WTC11 (cell line): ENCODE measurements around the gene MRPS34. TPM values are rescaled to one million over a fixed set of nuclear protein-coding genes. Genes with fewer than 3 reads are reported as not detected.

Experiments used
- ATAC-seq: fragments of 200-7000 bp; cut with Tn5 transposase; 2 replicates; pipeline ENCODE4 v1.10.0; 2021; ENCODE audit warnings: mild to moderate bottlenecking, moderate library complexity
- CTCF ChIA-PET: fragments of 300-600 bp; sonication (Branson Sonifier 250); formaldehyde crosslinking; loops from one replicate; lab custom pipeline; 2021; ENCODE audit warnings: antibody characterized with exemption; lab: Charles Lee
- POLR2A ChIA-PET: fragments of 350-600 bp; sonication (Branson Sonifier 250); formaldehyde crosslinking; loops from one replicate; lab custom pipeline; 2021; ENCODE audit warnings: antibody characterized with exemption; lab: Charles Lee
- DNase-seq: peaks from one replicate; pipeline ENCODE4 v3.0.0; 2021; ENCODE audit warnings: low spot score
- H3K27ac Mint-ChIP-seq: 2 replicates; pipeline ENCODE4 v1.8.0; 2021; ENCODE audit warnings: mixed read lengths
- H3K27me3 Mint-ChIP-seq: 2 replicates; pipeline ENCODE4 v1.8.0; 2021; ENCODE audit warnings: low read depth, mild to moderate bottlenecking, moderate library complexity, mixed read lengths
- H3K36me3 Mint-ChIP-seq: 2 replicates; pipeline ENCODE4 v1.8.0; 2021; ENCODE audit warnings: mixed read lengths
- H3K4me1 Mint-ChIP-seq: 2 replicates; pipeline ENCODE4 v1.8.0; 2022; ENCODE audit warnings: mixed read lengths
- H3K4me3 Mint-ChIP-seq: 2 replicates; pipeline ENCODE4 v1.8.0; 2021; ENCODE audit warnings: mild to moderate bottlenecking, moderate library complexity, mixed read lengths
- H3K9me3 Mint-ChIP-seq: 2 replicates; pipeline ENCODE4 v1.8.0; 2021; ENCODE audit warnings: mixed read lengths
- CREB1 ChIP-seq: sonication (generic); formaldehyde crosslinking; IDR thresholded peaks from 2 replicates; pipeline ENCODE4 v1.8.0; 2023; ENCODE audit warnings: mild to moderate bottlenecking, missing genetic modification reagents
- EMX1 ChIP-seq: fragments of 250-450 bp; sonication (Bioruptor Pico); IDR thresholded peaks from 2 replicates; pipeline ENCODE4 v1.8.0; 2021; ENCODE audit warnings: mild to moderate bottlenecking
- ESRRA ChIP-seq: sonication (generic); formaldehyde crosslinking; IDR thresholded peaks from 2 replicates; pipeline ENCODE4 v1.8.1; 2022; ENCODE audit warnings: mild to moderate bottlenecking, missing genetic modification reagents, borderline replicate concordance
- ETV6 ChIP-seq: sonication (generic); formaldehyde crosslinking; IDR thresholded peaks from 2 replicates; pipeline ENCODE4 v1.8.1; 2022; ENCODE audit warnings: mild to moderate bottlenecking, missing genetic modification reagents
- FOXJ3 ChIP-seq: sonication (generic); formaldehyde crosslinking; IDR thresholded peaks from 2 replicates; pipeline ENCODE4 v1.9.0; 2021; ENCODE audit warnings: missing genetic modification reagents, mild to moderate bottlenecking, borderline replicate concordance
- GABPB1 ChIP-seq: sonication (generic); formaldehyde crosslinking; IDR thresholded peaks from 2 replicates; pipeline ENCODE4 v1.8.1; 2023; ENCODE audit warnings: mild to moderate bottlenecking, missing genetic modification reagents
- GRHL2 ChIP-seq: fragments of 250-450 bp; sonication (Bioruptor Pico); IDR thresholded peaks from 2 replicates; pipeline ENCODE4 v1.8.0; 2022; ENCODE audit warnings: mild to moderate bottlenecking, moderate library complexity; ENCODE audit not compliant: insufficient replicate concordance, severe bottlenecking
- JAZF1 ChIP-seq: fragments of 250-450 bp; sonication (Bioruptor Pico); IDR thresholded peaks from 2 replicates; pipeline ENCODE4 v1.9.0; 2021; ENCODE audit warnings: moderate library complexity, mild to moderate bottlenecking, inconsistent platforms
- NFE2L1 ChIP-seq: sonication (generic); formaldehyde crosslinking; IDR thresholded peaks from 2 replicates; pipeline ENCODE4 v1.8.1; 2023; ENCODE audit warnings: missing genetic modification reagents
- NR1H2 ChIP-seq: sonication (generic); formaldehyde crosslinking; IDR thresholded peaks from 2 replicates; pipeline ENCODE4 v1.9.0; 2021; ENCODE audit warnings: mild to moderate bottlenecking, moderate library complexity, missing genetic modification reagents
- NR2C2 ChIP-seq: sonication (generic); formaldehyde crosslinking; IDR thresholded peaks from 2 replicates; pipeline ENCODE4 v1.8.0; 2022; ENCODE audit warnings: mild to moderate bottlenecking, missing genetic modification reagents
- PRDM15 ChIP-seq: sonication (generic); formaldehyde crosslinking; IDR thresholded peaks from 2 replicates; pipeline ENCODE4 v1.8.0; 2022; ENCODE audit warnings: missing genetic modification reagents
- RORB ChIP-seq: fragments of 250-450 bp; sonication (Bioruptor Pico); IDR thresholded peaks from 2 replicates; pipeline ENCODE4 v1.9.0; 2021; ENCODE audit warnings: mild to moderate bottlenecking
- SMAD3 ChIP-seq: sonication (generic); formaldehyde crosslinking; IDR thresholded peaks from 2 replicates; pipeline ENCODE4 v1.8.0; 2022; ENCODE audit warnings: missing genetic modification reagents, mild to moderate bottlenecking, borderline replicate concordance
- SMAD4 ChIP-seq: sonication (generic); formaldehyde crosslinking; IDR thresholded peaks from 2 replicates; pipeline ENCODE4 v1.8.0; 2022; ENCODE audit warnings: mild to moderate bottlenecking, missing genetic modification reagents
- SOX15 ChIP-seq: fragments of 250-450 bp; sonication (Bioruptor Pico); IDR thresholded peaks from 2 replicates; pipeline ENCODE4 v1.9.0; 2021; ENCODE audit warnings: mild to moderate bottlenecking
- ZBTB21 ChIP-seq: sonication (generic); formaldehyde crosslinking; IDR thresholded peaks from 2 replicates; pipeline ENCODE4 v1.8.1; 2023; ENCODE audit warnings: mild to moderate bottlenecking, missing genetic modification reagents, borderline replicate concordance
- ZNF121 ChIP-seq: sonication (generic); formaldehyde crosslinking; IDR thresholded peaks from 2 replicates; pipeline ENCODE4 v1.8.0; 2023; ENCODE audit warnings: missing genetic modification reagents
- ZNF232 ChIP-seq: sonication (generic); formaldehyde crosslinking; IDR thresholded peaks from 2 replicates; pipeline ENCODE4 v1.8.0; 2022; ENCODE audit warnings: mild to moderate bottlenecking, missing genetic modification reagents
- ZNF423 ChIP-seq: fragments of 250-450 bp; sonication (Bioruptor Pico); IDR thresholded peaks from 2 replicates; pipeline ENCODE4 v2.1.2; 2022; ENCODE audit warnings: mild to moderate bottlenecking, moderate library complexity
- total RNA-seq: library from RNA; stranded (reverse); gene quantifications from 3 replicates; pipeline ENCODE4 v1.2.3, GENCODE V29; 2021
- TF ChIP-seq, protein P1 (sequence below): sonication (generic); formaldehyde crosslinking; IDR thresholded peaks from 2 replicates; pipeline ENCODE4 v1.8.0; 2023; ENCODE audit warnings: missing genetic modification reagents
- TF ChIP-seq, protein P2 (sequence below): sonication (generic); formaldehyde crosslinking; IDR thresholded peaks from 2 replicates; pipeline ENCODE4 v1.8.0; 2023; ENCODE audit warnings: missing genetic modification reagents, mild to moderate bottlenecking, borderline replicate concordance
- TF ChIP-seq, protein P3 (sequence below): sonication (generic); formaldehyde crosslinking; IDR thresholded peaks from 2 replicates; pipeline ENCODE4 v1.8.1; 2023; ENCODE audit warnings: mild to moderate bottlenecking, missing genetic modification reagents
- TF ChIP-seq, protein P4 (sequence below): sonication (generic); formaldehyde crosslinking; IDR thresholded peaks from 2 replicates; pipeline ENCODE4 v1.8.1; 2022; ENCODE audit warnings: mild to moderate bottlenecking, missing genetic modification reagents, moderate library complexity, borderline replicate concordance
- TF ChIP-seq, protein P5 (sequence below): sonication (generic); formaldehyde crosslinking; IDR thresholded peaks from 2 replicates; pipeline ENCODE4 v1.8.1; 2022; ENCODE audit warnings: missing genetic modification reagents, borderline replicate concordance

Gene MRPS34
- total RNA-seq, 1 experiment from 2014 or later, result 258 TPM

GRCh38 chr16:1782408-1783264 lies 9.7 kb upstream of the MRPS34 start, which contains the start of the genes NUBP2 and SPSB3:
NUBP2 (plus strand) TSS chr16:1782960; CDS start chr16:1783021, 61 bp downstream.
SPSB3 (minus strand) TSS chr16:1782571; CDS start chr16:1781483, 1,088 bp downstream.
- peak within 1 kb of the TSS; percentile 93 for H3K4me3 Mint-ChIP-seq
- no peaks in the 10 kb centered on the region for H3K36me3 Mint-ChIP-seq
- no peaks in the 10 kb centered on the region for H3K27me3 Mint-ChIP-seq
- no peaks in the 10 kb centered on the region for H3K9me3 Mint-ChIP-seq
- DNase-seq (peak; percentile 99), ATAC-seq (peak; percentile 87)
- peaks cover 7% of the 10 kb centered on the region for H3K4me1 Mint-ChIP-seq
- POLR2A ChIA-PET, result interaction anchor here (0.6 to 1.5 kb wide), 10 partner anchors 9 to 373 kb away, joined by 3 to 18 read pairs (median 4); partner anchors contain the start of genes EME2, IGFALS, MAPK8IP3 and MRPS34
- CTCF ChIA-PET, result interaction anchor here (0.6 to 2.1 kb wide), 31 partner anchors 9 to 1042 kb away, joined by 3 to 37 read pairs (median 4); partner anchors contain the start of genes CIAO3, EME2, FAHD1 and GFER
- H3K27ac Mint-ChIP-seq, result peak within 1 kb of the TSS; percentile 83
- TF ChIP-seq ZNF232 (CRISPR knock-in tag) (no peak), CREB1 (CRISPR knock-in tag) (no peak), PRDM15 (no peak), SMAD3 (no peak), ZNF423 (CRISPR knock-in tag) (no peak), ZNF121 (CRISPR knock-in tag) (no peak), RORB (CRISPR knock-in tag) (no peak), EMX1 (CRISPR knock-in tag) (no peak), NFE2L1 (CRISPR knock-in tag) (no peak), FOXJ3 (CRISPR knock-in tag) (no peak), ZBTB21 (no peak), ESRRA (CRISPR knock-in tag) (0 out of 2 replicates have a peak, but pooled peaks have one; percentile 34), SOX15 (CRISPR knock-in tag) (no peak), NR1H2 (CRISPR knock-in tag) (no peak), ETV6 (CRISPR knock-in tag) (peak; percentile 36; the same call in 1 of the 2 replicates), SMAD4 (no peak), GRHL2 (CRISPR knock-in tag) (no peak), NR2C2 (CRISPR knock-in tag) (no peak), GABPB1 (CRISPR knock-in tag) (peak; percentile 59; the same call in 1 of the 2 replicates), JAZF1 (CRISPR knock-in tag) (no peak)
- TF ChIP-seq, protein P1, sequence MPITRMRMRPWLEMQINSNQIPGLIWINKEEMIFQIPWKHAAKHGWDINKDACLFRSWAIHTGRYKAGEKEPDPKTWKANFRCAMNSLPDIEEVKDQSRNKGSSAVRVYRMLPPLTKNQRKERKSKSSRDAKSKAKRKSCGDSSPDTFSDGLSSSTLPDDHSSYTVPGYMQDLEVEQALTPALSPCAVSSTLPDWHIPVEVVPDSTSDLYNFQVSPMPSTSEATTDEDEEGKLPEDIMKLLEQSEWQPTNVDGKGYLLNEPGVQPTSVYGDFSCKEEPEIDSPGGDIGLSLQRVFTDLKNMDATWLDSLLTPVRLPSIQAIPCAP (CRISPR knock-in tag), result no peak
- TF ChIP-seq, protein P2, sequence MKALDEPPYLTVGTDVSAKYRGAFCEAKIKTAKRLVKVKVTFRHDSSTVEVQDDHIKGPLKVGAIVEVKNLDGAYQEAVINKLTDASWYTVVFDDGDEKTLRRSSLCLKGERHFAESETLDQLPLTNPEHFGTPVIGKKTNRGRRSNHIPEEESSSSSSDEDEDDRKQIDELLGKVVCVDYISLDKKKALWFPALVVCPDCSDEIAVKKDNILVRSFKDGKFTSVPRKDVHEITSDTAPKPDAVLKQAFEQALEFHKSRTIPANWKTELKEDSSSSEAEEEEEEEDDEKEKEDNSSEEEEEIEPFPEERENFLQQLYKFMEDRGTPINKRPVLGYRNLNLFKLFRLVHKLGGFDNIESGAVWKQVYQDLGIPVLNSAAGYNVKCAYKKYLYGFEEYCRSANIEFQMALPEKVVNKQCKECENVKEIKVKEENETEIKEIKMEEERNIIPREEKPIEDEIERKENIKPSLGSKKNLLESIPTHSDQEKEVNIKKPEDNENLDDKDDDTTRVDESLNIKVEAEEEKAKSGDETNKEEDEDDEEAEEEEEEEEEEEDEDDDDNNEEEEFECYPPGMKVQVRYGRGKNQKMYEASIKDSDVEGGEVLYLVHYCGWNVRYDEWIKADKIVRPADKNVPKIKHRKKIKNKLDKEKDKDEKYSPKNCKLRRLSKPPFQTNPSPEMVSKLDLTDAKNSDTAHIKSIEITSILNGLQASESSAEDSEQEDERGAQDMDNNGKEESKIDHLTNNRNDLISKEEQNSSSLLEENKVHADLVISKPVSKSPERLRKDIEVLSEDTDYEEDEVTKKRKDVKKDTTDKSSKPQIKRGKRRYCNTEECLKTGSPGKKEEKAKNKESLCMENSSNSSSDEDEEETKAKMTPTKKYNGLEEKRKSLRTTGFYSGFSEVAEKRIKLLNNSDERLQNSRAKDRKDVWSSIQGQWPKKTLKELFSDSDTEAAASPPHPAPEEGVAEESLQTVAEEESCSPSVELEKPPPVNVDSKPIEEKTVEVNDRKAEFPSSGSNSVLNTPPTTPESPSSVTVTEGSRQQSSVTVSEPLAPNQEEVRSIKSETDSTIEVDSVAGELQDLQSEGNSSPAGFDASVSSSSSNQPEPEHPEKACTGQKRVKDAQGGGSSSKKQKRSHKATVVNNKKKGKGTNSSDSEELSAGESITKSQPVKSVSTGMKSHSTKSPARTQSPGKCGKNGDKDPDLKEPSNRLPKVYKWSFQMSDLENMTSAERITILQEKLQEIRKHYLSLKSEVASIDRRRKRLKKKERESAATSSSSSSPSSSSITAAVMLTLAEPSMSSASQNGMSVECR (CRISPR knock-in tag), result no peak
- TF ChIP-seq, protein P3, sequence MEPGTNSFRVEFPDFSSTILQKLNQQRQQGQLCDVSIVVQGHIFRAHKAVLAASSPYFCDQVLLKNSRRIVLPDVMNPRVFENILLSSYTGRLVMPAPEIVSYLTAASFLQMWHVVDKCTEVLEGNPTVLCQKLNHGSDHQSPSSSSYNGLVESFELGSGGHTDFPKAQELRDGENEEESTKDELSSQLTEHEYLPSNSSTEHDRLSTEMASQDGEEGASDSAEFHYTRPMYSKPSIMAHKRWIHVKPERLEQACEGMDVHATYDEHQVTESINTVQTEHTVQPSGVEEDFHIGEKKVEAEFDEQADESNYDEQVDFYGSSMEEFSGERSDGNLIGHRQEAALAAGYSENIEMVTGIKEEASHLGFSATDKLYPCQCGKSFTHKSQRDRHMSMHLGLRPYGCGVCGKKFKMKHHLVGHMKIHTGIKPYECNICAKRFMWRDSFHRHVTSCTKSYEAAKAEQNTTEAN (CRISPR knock-in tag), result no peak
- TF ChIP-seq, protein P4, sequence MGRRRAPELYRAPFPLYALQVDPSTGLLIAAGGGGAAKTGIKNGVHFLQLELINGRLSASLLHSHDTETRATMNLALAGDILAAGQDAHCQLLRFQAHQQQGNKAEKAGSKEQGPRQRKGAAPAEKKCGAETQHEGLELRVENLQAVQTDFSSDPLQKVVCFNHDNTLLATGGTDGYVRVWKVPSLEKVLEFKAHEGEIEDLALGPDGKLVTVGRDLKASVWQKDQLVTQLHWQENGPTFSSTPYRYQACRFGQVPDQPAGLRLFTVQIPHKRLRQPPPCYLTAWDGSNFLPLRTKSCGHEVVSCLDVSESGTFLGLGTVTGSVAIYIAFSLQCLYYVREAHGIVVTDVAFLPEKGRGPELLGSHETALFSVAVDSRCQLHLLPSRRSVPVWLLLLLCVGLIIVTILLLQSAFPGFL (CRISPR knock-in tag), result no peak
- TF ChIP-seq, protein P5, sequence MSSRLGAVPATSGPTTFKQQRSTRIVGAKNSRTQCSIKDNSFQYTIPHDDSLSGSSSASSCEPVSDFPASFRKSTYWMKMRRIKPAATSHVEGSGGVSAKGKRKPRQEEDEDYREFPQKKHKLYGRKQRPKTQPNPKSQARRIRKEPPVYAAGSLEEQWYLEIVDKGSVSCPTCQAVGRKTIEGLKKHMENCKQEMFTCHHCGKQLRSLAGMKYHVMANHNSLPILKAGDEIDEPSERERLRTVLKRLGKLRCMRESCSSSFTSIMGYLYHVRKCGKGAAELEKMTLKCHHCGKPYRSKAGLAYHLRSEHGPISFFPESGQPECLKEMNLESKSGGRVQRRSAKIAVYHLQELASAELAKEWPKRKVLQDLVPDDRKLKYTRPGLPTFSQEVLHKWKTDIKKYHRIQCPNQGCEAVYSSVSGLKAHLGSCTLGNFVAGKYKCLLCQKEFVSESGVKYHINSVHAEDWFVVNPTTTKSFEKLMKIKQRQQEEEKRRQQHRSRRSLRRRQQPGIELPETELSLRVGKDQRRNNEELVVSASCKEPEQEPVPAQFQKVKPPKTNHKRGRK (CRISPR knock-in tag), result no peak
